Thoracic aorta endothelial cell (primary cell): ENCODE measurements around the gene SETD4. TPM values are rescaled to one million over a fixed set of nuclear protein-coding genes. Genes with fewer than 3 reads are reported as not detected.

ENCODE experiments used
- small RNA-seq: library from RNA; depleted of rRNA; stranded (forward); fragments of <200 nt; gene quantifications from one replicate; pipeline ENCODE3, GENCODE V24; 2012
- total RNA-seq: library from RNA; depleted of rRNA; stranded (reverse); fragments of >200 nt; gene quantifications from 2 replicates; pipeline ENCODE4 v1.2.3, GENCODE V29; 2012

The SETD4 gene, protein sequence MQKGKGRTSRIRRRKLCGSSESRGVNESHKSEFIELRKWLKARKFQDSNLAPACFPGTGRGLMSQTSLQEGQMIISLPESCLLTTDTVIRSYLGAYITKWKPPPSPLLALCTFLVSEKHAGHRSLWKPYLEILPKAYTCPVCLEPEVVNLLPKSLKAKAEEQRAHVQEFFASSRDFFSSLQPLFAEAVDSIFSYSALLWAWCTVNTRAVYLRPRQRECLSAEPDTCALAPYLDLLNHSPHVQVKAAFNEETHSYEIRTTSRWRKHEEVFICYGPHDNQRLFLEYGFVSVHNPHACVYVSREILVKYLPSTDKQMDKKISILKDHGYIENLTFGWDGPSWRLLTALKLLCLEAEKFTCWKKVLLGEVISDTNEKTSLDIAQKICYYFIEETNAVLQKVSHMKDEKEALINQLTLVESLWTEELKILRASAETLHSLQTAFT
- total RNA-seq, result 18.4 and 22.5 TPM in 2 replicates

GRCh38 chr21:36060159-36060921 is at the start of gene SETD4:
Gene SETD4 (minus strand): TSS chr21:36060526. CDS start chr21:36058888, 1,638 bp downstream.

GRCh38 chr21:36069713-36070583 is 9.6 kb upstream of the SETD4 start, which contains the start of gene CBR1:
Gene CBR1 (plus strand): TSS chr21:36070024. CDS start chr21:36070116, 92 bp downstream.

Small RNAs within 50 kb of the gene (small RNA-seq; reads per million reads assigned to genes)
- not detected for gene RNU6-992P

Other genes starting within 250 kb of the SETD4 start
- gene CBR1, start 9.5 kb upstream of the SETD4 start, total RNA-seq, result 71.8 and 73.1 TPM in 2 replicates
- 14.5 and 19.2 TPM in 2 replicates for gene CBR3, start 74.6 kb upstream of the SETD4 start, total RNA-seq
- 12.2 and 15.4 TPM in 2 replicates for gene DOP1B, start 96.3 kb upstream of the SETD4 start, total RNA-seq